ENCODE results near the gene NUAK2.

The NUAK2 gene

DNA sequence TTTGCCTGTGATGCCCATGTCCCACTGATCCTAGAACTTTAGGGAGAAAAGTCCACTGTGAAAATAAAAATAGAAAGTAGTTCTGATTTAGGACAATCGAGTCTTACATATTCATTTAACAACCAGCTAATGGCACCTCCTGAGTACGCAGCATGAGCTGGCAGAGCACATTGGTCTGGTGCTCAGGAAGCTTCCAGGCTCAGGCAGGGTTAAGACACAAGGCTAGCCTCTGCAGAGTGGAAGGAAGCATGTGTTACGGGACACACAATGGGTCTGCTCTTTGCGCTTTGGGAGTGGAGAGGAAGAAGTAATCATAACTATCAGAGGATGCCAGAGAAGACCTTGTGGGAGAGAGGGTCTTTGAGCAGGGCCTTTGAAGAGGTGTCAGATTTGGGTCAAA lies 39.3 kb upstream of the NUAK2 start:
- no peaks in the 10 kb centered on the region for H3K36me3 ChIP-seq (replicated peaks)
- no peak for DNase-seq
- TF ChIP-seq, protein P1, sequence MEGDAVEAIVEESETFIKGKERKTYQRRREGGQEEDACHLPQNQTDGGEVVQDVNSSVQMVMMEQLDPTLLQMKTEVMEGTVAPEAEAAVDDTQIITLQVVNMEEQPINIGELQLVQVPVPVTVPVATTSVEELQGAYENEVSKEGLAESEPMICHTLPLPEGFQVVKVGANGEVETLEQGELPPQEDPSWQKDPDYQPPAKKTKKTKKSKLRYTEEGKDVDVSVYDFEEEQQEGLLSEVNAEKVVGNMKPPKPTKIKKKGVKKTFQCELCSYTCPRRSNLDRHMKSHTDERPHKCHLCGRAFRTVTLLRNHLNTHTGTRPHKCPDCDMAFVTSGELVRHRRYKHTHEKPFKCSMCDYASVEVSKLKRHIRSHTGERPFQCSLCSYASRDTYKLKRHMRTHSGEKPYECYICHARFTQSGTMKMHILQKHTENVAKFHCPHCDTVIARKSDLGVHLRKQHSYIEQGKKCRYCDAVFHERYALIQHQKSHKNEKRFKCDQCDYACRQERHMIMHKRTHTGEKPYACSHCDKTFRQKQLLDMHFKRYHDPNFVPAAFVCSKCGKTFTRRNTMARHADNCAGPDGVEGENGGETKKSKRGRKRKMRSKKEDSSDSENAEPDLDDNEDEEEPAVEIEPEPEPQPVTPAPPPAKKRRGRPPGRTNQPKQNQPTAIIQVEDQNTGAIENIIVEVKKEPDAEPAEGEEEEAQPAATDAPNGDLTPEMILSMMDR (IDR thresholded peaks at IDR 0.05; ENCODE audit: low read depth, low read length, missing control alignments), result no peak
- peaks cover 12% of the 10 kb centered on the region for H3K27me3 ChIP-seq (replicated peaks)
- no peak overlapping the region for H3K4me3 ChIP-seq (ENCODE audit: low read depth, low read length)
- in situ Hi-C loops (cut with HindIII; ENCODE audit: low pct_ligation_motif_present, low sequenced_read_pairs), result no loop called here
- no peak overlapping the region for H3K27ac ChIP-seq

DNA sequence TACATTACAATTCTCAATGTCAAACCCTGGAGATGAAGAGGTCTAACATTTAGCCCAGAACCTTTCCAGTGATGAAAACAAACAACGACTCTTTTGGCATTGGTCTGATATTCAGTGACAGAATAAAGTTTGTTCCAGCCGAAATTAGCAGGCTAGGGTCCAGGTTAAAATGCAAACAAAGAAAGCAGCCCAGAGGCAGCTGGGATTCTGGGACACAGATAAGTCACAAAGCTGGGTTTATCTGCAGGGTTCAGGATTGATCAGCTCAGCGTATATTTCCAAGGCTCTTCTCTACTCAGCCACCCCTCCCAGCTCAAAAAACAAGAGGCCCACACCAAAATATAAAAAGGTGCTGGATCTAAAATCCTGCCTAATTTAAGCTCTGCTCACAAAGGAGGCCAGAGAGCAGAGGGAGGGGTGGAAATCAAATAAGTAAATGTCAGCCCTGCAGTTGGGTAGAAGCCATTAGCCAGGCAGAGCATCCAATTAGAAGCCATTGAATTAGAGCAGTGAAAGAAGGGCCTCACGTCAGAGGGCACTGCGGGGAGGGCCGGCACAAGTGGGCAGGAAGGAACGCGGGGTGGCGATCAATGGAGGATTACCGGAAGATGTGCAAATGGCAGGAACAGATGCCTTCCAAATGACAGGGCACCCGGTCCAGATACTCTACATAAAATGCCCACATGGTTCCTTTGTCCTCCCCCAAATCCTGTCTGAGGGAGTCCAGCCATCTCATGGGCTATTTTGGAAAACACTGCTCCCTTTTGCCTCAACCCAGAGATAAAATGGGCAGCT lies 38.4 kb upstream of the NUAK2 start:
- Histone ChIP-seq H3K27ac (no peak overlapping the region), H3K4me3 (ENCODE audit: low read depth, low read length) (no peak overlapping the region), H3K36me3 (replicated peaks) (no peaks in the 10 kb centered on the region), H3K27me3 (replicated peaks) (peaks cover 12% of the 10 kb centered on the region)
- TF ChIP-seq, protein P1 (IDR thresholded peaks at IDR 0.05; ENCODE audit: low read depth, low read length, missing control alignments), result no peak
- in situ Hi-C loops (cut with HindIII; ENCODE audit: low pct_ligation_motif_present, low sequenced_read_pairs), result no loop called here
- no peak for DNase-seq

DNA sequence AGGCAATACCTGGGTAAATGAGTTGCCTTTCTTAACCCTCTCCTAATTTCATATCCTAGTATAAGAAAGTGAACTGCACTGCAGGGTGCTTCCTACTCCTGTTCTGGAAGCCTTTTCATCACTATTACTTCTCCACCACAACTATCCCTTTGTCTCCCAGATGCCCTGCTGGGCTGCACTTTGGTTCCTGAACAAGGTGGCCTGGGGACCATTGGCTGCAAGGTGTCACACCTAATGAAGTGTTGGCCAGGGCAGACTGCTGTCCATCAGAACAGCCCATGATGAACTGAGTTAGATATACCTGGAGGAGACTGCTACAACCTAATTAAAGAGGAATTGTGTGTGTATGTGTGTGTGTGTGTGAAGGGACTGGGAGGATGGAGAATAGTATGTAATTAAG lies 37.0 kb upstream of the NUAK2 start:
- DNase-seq, result no peak
- no peak overlapping the region for H3K27ac ChIP-seq
- no peaks in the 10 kb centered on the region for H3K36me3 ChIP-seq (replicated peaks)
- peaks cover 12% of the 10 kb centered on the region for H3K27me3 ChIP-seq (replicated peaks)
- in situ Hi-C loops (cut with HindIII; ENCODE audit: low pct_ligation_motif_present, low sequenced_read_pairs), result no loop called here
- H3K4me3 ChIP-seq (ENCODE audit: low read depth, low read length), result no peak overlapping the region
- TF ChIP-seq, protein P1 (IDR thresholded peaks at IDR 0.05; ENCODE audit: low read depth, low read length, missing control alignments), result no peak

DNA sequence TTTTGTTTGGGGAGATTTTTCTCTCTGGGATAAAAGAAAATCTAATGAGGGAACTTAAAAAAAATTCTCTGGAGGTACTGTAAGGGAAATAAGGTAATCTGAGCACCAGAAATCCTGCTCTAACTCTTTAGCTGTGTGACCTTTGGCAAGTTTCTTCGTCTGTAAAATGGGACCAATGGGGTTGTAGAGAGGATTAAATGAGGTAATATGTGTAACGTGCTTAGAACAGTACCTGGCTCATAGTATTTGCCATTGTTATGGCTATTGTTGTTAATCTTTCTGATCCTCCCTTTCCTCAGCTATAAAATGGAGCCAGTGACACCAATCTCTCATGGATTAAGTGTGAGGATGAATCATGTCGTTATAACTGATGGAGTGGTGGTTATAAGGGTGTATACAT lies 36.0 kb upstream of the NUAK2 start:
- no peak for DNase-seq
- H3K27ac ChIP-seq, result no peak overlapping the region
- H3K4me3 ChIP-seq (ENCODE audit: low read depth, low read length), result no peak overlapping the region
- TF ChIP-seq, protein P1 (IDR thresholded peaks at IDR 0.05; ENCODE audit: low read depth, low read length, missing control alignments), result no peak
- peaks cover 12% of the 10 kb centered on the region for H3K27me3 ChIP-seq (replicated peaks)
- no peaks in the 10 kb centered on the region for H3K36me3 ChIP-seq (replicated peaks)
- in situ Hi-C loops (cut with HindIII; ENCODE audit: low pct_ligation_motif_present, low sequenced_read_pairs), result no loop called here

DNA sequence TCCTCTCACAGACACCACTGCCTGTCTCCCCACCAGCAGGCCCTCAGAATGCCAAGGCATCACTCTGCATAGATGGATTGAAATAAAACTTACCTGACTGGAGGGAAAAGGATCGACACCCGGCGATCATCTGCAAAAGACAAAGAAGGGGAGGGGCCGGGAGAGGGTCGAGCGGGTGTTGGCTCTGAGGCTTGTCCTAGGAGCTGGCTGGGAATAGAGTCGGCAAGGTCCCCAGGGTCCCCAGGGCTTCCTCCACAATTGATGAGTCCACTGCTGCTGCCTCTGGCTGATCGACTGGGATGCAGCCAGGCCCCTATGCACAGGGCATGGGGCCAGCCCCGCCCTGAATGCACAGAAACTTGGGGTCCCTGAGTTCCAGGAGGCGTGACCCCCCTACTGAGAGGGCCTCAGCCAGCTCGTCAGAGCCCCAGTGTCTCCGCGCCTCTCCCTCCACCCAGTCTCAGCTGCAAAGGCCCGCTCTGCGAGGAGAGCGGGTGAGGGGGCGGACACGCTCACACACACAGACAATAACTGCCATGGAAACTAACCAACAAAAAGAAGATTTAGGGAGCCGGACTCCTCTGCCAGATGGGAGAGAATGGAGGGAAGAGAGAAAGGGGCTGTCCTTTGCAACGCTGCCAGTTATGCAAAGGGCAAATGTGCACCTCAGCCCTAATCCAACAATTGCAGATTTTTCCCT lies 35.0 kb upstream of the NUAK2 start, which contains the start of gene KLHDC8A:
KLHDC8A (minus strand) TSS at position 483 of the 700 bp plus-strand sequence. CDS start 13,318 bp downstream, outside the sequence.
- no peak within 1 kb of the TSS for H3K27ac ChIP-seq
- in situ Hi-C loops (cut with HindIII; ENCODE audit: low pct_ligation_motif_present, low sequenced_read_pairs), result no loop called here

More for the DNA sequence above, 35.0 kb upstream of the NUAK2 start, which contains the start of gene KLHDC8A:
- Histone ChIP-seq H3K27me3 (replicated peaks) (peaks cover 12% of the 10 kb centered on the region), H3K36me3 (replicated peaks) (no peaks in the 10 kb centered on the region), H3K4me3 (ENCODE audit: low read depth, low read length) (peak within 1 kb of the TSS; percentile 26)
- no peak for DNase-seq
- TF ChIP-seq, protein P1 (IDR thresholded peaks at IDR 0.05; ENCODE audit: low read depth, low read length, missing control alignments), result no peak

Data from brain microvascular endothelial cell (primary cell).